HG02759 (cell line): ENCODE data around the gene NT5DC3.

Source experiments
- ATAC-seq: cut with Tn5 transposase; IDR thresholded peaks from one replicate; pipeline ENCODE4 v1.9.1; 2021; ENCODE audit warnings: mild to moderate bottlenecking, moderate library complexity; ENCODE audit not compliant: unreplicated experiment

Gene NT5DC3

DNA sequence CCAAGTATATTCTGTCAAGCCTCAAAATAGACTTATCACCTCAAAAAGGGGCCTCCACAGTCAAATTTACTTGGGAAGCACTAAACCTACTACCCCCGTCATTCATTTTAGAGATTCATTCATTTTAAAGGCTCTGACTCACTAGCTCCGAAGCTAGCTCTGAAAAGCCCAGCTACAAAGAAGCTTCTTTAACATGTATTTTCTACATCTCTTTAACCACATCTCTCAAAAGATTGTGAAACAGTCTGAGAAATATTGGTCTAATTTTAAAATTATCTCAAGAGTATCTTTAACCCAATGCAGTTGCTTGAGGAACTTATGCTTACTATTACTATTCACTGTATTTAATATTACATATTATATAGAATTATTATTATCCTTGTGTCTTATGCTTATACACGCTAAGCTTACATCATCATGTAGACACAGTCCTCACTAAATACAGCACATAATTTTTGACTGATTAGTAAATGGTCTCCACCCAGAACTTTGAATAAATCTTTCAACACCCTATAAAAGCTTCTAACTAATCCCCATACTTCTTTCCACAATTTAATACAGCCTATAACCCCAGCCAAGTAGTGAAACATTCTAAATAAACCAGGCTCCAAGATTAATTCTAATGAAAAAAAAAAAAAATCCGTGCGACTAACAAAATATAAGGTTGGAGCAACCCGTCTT lies 7.8 kb downstream of the NT5DC3 start:
- no peak for ATAC-seq

DNA sequence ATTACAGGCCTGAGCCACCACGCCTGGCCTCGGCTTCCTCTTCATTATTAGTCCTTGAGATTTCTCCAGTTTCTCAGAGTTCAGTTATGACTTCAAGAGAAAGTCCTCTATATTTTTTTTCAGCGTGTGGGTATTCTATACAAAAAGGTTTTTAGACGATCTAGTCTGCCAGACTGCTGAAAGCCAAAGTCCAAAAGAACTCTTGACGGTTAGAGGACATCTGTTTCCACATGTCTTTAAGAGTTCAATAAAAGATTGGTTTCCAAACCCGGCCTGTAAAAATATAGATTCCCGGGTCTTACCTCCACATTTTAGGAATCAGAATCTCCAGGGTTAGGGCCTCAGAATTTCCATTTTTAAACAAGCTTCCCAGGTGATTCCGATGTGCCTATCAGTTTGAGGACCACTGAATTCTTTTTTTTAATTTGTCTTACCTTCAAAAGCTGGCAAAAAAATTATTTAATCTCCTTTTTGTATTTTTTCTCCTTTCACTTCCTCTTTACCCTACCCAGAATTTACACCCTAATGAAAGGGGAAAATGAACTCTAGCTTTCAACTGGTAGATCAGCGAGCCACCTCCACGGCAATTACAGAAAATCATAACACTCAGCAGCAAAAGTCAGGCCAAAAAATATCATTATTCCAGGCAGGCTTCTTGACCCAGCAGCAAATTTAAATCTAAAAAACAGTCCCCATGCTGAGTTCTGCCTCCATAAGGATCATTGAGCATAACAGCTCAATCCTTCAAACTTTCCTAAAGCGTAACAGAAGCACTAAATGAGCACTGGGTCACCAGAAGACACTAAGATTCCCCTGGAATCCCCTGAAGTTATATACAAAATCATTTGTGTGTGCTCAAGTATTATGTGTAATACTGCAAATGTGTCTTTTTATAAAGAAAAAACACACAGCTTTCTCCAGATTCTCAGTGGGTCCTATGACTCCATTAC lies 8.7 kb downstream of the NT5DC3 start:
- ATAC-seq, result no peak

DNA sequence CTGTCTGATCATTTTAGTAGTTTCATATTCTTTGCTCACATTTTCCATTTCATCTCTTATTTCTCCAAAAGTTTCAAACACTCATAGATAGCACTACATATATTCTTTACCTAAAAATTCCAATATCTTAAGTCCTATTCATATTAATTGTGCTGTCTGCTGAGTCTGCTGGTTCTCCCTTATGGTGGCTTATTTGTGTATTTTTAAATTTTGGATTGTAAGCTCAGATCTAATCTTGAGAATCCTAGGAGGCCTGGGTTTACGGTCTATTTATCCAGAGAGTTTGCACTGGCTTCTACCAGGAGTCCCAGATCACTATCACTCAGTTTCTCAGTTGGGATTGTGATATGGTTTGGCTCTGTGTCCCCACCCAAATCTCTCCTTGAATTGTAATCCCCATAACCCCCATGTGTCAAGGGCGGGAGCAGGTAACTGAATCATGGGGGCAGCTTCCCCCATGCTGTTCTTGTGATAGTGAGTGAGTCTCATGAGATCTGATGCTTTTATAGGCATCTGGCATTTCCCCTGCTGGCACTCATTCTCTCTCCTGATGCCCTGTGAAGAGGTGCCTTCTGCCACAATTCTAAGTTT lies 10.2 kb downstream of the NT5DC3 start:
- ATAC-seq, result no peak

DNA sequence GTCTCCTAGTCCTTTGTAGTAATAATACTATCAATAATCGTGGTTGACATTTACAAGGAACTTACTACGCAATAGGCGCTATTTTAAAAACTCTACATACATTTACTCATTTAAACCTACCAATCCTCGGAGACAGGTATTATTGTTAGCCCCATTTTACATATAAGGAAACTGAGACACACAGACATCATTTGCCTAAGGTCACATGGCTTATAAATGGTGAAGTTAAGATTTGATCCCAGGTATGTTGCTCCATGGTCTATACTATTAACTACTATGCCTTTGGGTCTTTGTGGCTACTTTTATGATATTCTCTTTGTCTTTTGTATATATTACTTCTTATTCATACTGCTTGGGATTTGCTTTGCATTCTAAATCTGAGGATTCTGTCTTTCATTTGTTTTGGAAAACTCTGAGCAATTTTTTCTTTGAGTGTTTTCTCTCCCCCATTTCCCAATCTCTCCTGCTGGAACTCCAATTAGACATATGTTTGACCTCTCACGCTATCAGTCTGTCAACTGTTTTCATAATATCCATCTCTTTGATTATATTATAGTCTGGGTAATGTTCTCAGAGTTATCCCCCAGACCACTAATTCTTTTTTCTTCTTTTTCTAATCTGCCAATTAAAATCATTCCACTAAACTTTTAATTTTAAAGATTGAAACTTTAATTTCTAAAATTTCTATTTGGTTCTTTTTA lies 10.9 kb downstream of the NT5DC3 start:
- ATAC-seq, result no peak

DNA sequence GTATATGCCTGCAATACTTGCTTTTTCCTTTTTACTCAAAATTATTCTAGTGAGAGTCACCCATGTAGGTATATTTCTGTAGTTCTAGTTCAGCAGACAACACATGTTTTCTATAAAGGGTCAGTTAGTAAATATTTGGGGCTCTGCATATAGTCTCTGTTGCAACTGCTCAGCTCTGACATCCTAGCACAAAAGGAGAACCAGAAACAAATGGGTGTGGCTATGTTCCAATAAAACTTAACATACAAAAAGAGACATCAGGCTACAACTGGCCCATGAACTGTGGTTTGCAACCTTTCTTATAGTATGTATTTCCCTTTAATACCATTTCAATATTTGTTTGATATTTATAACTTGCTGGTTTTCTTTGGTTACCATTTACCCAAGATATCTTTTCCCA lies 11.9 kb downstream of the NT5DC3 start:
- ATAC-seq, result no peak

DNA sequence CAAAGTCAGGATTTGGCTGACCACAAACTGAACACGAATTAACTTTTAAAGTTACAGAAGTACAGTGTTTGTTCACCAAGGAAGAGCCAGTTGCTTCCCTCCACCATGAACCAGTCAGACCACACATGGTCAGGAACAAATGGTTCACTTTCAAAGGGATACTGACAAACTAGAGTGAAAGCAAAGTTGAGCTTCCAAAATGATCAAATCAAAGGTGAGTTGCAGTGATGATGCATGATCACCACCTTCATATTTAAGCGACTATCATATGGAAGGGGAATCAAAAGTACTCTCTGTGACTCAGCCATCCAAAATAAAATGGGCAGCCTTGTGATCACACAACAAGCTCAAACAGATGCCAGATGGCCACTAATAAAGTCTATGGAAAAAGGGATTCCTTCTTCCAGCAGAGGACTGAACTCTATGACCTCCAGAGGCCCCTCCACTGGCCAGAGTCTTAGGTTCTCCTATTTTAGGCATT lies 13.1 kb downstream of the NT5DC3 start:
- ATAC-seq, result no peak

DNA sequence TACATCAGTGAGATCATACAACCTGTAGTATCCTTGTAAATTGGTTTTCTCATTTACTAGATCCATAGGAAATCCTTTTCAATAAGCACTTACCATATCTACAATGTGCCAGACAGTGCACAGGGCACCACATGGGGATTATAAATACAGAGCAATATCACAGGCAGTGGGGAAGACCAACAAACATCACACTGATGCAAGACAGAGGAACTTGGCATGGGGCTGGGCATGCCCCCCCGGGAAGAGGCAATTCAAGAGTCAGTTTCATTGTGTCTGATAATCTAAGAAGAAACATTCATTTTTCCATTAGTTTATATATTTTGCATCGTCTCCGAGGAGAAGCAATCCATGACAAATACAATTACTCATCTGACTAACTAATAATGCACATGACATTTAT lies 16.2 kb downstream of the NT5DC3 start:
- no peak for ATAC-seq

DNA sequence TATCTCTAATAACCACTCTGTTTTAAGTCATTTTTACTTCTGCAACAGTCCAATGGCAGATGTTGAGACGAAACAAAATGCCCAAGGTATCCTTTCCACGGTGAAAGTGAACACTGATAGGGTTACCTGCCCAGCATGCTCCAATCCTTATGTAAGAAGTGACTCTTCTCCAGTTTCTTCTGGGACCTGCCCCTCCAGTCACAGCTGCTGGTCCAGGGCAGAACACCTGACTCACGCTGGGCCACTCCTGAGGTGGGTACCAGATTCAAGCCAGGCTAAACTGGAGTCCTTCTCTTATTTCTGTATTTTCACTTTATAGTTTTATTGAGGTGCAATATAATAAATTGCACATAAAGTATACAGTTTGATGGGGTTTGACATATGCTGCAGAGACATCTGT lies 16.7 kb downstream of the NT5DC3 start:
- no peak for ATAC-seq

DNA sequence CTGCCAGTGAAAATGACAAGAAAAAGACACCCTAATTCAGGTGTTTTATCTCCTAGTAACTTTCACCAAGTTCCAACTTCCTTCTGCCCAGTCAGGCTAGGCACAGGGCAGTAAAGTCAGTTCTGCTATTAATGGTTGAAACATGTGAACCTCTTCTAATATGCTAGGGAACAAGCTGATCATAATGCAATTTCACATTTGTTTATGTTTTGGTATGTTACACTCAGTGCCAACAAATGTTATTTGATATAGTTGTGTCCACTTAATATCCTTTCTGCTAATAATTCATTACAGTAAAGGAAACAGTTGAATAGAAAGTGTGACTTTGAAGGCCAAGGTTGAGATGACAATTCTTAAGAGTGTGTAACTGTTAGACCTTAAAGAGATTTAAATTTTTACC lies 17.2 kb downstream of the NT5DC3 start:
- ATAC-seq, result no peak

DNA sequence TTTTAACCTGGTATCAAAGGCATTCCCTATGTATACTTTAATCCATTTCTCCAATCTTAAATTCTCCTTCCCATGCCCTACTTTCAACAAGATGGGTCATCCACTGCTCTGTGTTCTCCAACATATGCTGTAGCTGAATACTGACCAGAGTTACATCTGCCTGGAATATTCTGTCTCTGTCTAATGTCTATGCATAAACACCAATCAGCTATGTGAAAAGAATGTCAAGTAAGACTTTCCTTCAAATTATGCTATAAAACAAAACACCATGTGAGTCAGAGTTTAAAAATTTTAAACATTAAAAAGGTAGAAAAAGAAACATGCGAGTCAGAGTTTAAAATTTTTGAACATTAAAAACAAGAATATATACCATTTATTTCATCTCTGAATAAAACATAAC lies 19.3 kb downstream of the NT5DC3 start:
- ATAC-seq, result no peak

DNA sequence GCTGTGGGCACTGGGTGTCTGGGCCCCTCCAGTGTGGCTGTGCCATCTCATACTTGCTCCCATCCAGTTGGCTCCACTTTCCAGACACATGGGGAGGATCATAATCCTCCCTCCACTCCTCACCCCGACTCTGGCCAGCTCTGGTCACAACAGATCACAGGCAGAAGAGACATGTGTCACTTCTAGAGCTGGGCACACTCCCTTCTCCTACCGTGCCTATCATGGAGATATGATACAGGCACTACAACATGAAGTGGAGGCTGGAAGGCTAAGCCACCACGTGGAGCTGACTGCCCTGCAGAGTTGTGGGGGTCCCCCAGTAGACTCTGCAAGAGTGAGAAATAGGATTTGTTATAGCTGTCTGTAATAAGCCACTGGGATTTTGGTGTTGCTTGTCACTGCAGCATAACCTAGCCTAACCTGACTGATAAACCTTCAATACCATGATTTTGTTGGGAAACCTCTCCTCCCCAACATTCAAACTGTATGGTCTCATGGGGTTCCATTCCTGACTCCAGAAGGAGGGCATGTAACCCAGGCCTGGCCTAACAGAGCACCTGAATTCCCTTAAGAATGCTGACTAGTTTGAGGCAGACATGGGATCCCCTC lies 20.0 kb downstream of the NT5DC3 start:
- ATAC-seq, result no peak

DNA sequence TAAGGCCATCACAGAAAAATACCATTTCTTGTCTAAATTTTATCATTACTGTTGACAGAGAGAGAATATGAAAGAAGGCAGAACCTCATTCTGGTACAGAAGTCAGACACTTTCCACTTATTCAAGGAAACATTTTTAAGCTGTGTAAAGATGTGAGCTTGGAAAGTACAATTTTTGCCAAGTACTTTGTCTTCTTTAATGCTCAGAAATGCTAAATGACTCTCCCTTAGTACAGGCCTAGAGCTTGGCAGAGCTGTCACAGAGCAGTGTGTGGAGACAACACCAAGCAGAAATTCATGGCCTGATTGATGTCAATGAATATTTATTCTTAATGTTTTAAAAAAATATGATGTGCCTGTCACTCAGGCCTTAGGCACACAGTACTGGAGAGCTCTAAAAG lies 20.7 kb downstream of the NT5DC3 start:
- no peak for ATAC-seq

DNA sequence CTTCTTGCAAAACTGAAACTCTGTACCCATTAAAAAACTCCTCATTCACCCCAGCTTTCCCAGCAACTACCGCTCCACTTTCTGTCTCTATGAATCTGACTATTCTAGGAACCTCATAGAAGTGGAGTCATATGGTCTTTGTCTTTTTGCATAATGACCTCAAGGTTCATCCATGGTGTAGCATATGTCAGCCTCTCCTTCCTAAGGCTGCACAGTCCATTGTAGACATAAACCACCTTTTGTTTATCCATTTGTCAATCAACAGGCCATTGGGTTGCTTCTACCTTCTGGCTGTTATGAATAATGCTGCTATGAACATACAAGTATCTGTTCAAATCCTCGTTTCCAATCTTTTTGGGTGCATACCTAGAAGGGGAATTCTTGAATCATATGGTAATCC lies 21.1 kb downstream of the NT5DC3 start:
- ATAC-seq, result no peak

DNA sequence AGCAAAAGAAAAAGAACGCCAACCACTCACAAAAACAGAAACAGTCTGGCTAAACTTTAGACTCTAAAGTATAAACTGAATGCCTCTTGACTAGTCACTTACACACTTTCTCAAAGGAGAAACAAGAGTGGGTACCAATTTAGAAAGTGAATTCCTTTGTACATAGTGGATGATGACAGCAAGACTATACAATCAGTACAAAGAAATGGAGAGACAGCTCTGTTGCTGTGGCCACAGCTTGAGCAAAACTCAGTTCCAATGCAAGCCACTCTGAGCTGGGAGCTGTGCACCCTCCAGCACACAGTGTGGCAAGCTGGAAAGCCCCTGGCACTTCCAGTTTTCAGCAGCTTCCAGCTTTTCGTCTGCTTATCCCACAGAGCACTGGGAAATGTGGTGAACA lies 21.7 kb downstream of the NT5DC3 start:
- no peak for ATAC-seq

DNA sequence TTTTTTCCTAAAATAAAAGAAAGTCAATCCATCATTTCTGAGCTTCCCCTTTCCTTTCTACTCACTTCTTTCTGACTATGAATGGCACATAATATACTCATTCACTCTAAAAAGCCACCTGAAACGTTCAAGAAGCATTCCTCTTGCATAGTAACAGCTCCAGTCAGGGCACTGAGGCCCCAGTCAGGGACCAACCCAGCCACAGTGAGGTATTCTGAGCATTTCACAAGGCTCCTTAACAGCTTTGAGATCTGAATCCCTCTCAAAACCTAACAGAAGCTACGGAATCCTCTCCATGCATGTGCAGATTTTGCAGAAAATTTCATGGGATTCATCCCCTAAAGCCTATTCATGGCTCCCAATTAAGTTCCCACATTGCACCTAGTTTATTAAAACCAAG lies 23.2 kb downstream of the NT5DC3 start:
- no peak for ATAC-seq

DNA sequence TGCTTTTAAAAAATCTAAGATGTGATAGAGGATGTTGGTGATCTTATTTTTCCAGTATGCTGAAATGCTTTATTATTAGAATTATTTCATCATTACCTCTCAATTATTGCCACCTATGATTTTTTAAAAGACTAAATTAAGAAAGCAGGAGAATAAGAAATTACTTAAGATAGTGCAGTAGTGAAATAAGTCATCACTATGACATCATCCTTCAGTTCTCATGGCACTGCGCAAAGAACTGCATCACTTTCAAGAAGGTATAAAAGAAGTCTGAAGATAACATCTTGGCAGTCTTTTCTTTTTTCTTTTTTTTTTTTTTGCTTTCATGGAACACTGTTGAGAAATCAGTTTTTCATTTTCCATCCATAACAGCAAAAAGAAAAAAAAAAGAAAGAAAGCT lies 24.4 kb downstream of the NT5DC3 start:
- no peak for ATAC-seq

DNA sequence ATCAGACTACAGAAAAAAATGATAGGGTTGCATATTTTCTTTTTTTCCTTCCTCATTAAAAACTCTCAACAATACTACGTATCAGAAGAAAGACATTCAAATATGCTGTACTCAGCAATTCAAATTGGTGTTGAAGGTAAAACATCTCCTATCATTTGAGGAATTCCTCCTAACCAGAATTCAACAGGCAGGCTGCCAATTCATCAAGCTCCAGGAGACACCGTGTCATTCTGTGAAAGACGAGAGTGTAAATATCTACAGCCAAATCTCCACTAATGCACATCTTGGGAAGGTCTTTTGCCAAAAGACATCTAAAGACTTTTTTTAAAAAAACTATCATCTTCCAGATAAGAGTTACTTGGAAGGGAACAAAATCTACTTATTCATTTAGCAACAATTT lies 26.6 kb downstream of the NT5DC3 start:
- ATAC-seq, result no peak

DNA sequence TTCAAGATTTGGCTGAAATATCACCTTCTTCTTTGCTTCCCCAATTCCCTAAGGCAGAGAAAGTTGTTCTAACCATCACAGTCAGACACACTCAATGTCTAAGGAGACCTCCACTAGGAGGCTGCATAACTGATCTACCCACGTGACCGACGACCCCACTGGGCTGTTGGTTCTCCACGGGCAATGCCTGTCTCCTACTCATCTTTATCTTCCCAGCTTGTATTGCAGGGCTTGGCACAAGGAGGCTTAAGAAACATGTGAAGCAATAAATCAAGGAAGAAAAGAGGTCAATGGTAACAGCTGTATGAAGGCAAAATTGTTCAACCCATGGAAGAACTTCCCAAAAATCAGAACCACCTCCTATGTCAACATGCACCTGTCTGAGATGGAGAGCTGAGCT lies 27.1 kb downstream of the NT5DC3 start:
- no peak for ATAC-seq

DNA sequence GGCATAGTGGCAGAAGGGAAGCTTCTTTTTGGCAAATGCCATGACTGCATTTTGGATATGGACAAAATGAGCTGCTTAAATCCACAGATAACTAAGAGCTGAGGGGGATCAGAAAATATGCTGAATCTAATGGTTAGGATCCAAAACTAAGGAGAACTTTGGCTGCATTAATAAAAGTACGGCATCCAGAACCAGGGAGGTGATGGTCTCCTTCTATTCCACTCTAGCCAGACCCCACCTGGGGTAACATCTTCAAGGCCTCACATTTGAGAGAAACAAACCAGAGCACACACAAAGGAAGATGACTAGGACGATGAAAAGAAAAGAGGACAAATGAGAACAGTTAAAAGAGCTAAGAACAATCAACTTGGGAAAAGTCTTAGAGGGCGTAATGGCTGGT lies 27.6 kb downstream of the NT5DC3 start:
- ATAC-seq, result no peak

DNA sequence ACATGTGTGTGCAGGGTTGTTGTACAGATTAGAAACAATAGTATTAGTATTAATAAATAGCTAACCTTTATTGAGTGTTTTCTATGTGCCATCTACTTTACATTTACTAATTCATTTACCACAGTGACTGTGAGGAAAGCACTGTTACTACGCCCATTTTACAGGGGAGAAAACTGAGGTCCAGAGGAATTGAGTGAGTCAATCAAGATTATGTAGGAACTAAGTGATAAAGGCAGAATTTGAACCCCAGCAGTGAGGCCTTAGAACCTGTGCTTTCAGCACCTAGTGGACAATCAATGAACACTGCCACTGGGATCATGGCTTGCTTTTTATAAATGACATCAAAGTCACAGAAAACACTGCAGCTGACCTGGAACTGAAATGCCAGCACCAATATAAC lies 28.2 kb downstream of the NT5DC3 start:
- ATAC-seq, result no peak

DNA sequence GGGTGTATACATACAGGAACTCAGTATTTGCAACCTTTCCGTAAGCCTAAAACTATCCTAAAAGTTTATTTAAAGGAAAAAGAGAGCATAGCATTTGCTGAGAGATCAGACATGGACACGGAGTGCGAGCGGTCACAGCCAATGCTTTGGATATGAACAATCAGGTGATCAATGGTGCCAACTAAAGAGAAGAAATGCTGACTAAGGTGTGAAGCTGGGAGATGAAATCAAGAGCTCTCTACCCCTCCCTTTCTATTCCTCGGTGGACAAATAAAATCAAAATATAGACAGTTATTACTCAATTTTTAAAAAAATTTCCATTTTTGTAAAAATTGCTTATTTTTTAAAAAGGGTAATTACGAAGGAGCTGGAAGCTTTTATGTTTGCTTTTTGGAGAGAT lies 29.2 kb downstream of the NT5DC3 start:
- no peak for ATAC-seq
